ENCODE measurements around the gene FERMT1.
"Not testable (repeated sequence)": the region's sequence is repeated elsewhere in the genome, so short reads cannot be mapped to it uniquely, and the experiment has no call there.

Gene FERMT1

DNA sequence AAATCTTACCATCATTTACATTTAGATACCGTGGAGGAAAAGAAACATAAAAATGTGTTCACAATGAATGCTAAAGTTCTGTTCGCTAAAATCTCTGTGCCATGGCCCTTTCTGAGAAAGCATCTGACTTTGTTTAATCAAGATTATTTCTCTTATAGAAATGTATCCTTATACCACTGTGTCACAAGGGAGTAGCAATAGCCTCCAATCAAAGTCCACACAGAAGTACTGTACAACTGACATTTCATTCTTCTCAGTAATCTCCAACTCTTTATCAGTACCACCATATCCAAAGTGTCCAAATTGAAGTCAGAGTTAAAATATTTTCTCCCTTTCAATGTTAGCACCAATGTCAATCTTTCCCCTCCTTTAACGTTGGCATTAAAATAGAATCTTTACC lies 6.1 kb downstream of the FERMT1 start:
- TF ChIP-seq CTCF (IDR thresholded peaks at IDR 0.05; ENCODE audit: insufficient read depth, low read depth, low read length, missing control alignments) = no peak
- no peak overlapping the region for H3K4me3 ChIP-seq (ENCODE audit: low read length)
- no peak for DNase-seq (ENCODE audit: low read depth)

GRCh38 chr20:6115221-6115895 lies 7.5 kb downstream of the FERMT1 start:
- DNase-seq (ENCODE audit: low read depth) = no peak
- no peak overlapping the region for H3K4me3 ChIP-seq (ENCODE audit: low read length)
- TF ChIP-seq CTCF (IDR thresholded peaks at IDR 0.05; ENCODE audit: insufficient read depth, low read depth, low read length, missing control alignments) = no peak

DNA sequence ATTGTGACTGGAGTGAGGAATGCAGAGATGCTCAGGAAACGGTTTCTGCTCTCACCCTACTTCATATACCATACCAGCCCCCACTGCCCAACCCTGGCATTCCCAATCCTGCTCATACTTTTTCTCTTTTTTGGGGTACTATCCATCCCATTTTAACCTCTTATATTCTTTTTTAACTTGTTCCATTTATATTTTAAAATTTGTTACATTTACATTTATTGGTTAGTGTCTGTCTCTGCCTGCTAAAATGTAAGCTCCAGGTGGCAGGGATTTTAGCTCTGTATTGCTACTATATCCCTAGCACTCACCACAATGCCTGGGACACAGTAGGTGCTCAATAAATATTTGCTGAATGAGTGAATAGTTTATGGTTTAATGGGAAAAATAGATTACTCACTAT lies 8.1 kb downstream of the FERMT1 start:
- no peak for DNase-seq (ENCODE audit: low read depth)
- no peak overlapping the region for H3K4me3 ChIP-seq (ENCODE audit: low read length)
- no peak for TF ChIP-seq CTCF (IDR thresholded peaks at IDR 0.05; ENCODE audit: insufficient read depth, low read depth, low read length, missing control alignments)

GRCh38 chr20:6113951-6114350 lies 8.9 kb downstream of the FERMT1 start:
- no peak for TF ChIP-seq CTCF (IDR thresholded peaks at IDR 0.05; ENCODE audit: insufficient read depth, low read depth, low read length, missing control alignments)
- no peak overlapping the region for H3K4me3 ChIP-seq (ENCODE audit: low read length)

GRCh38 chr20:6112965-6113364 lies 9.9 kb downstream of the FERMT1 start:
- H3K4me3 ChIP-seq (ENCODE audit: low read length); DNase-seq (ENCODE audit: low read depth): not testable (repeated sequence)

More at GRCh38 chr20:6113951-6114350, 8.9 kb downstream of the FERMT1 start:
- no peak for DNase-seq (ENCODE audit: low read depth)

GRCh38 chr20:6108330-6108729 lies 14.5 kb downstream of the FERMT1 start:
- no peak for TF ChIP-seq CTCF (IDR thresholded peaks at IDR 0.05; ENCODE audit: insufficient read depth, low read depth, low read length, missing control alignments)
- no peak for DNase-seq (ENCODE audit: low read depth)
- no peak overlapping the region for H3K4me3 ChIP-seq (ENCODE audit: low read length)

GRCh38 chr20:6104493-6105188 lies 18.2 kb downstream of the FERMT1 start:
- TF ChIP-seq CTCF (IDR thresholded peaks at IDR 0.05; ENCODE audit: insufficient read depth, low read depth, low read length, missing control alignments) = no peak
- DNase-seq (ENCODE audit: low read depth) = no peak

More at GRCh38 chr20:6104493-6105188, 18.2 kb downstream of the FERMT1 start:
- H3K4me3 ChIP-seq (ENCODE audit: low read length) = no peak overlapping the region

Measured in epithelial cell of esophagus (primary cell).